Transverse colon (tissue), 1 donor: ENCODE results near the gene NQO1.

Source experiments
- EP300 ChIP-seq: sonication (generic); formaldehyde crosslinking; IDR thresholded peaks from one replicate; pipeline ENCODE4 v1.6.1; 2017; ENCODE audit warnings: antibody characterized with exemption, low read depth
- POLR2A ChIP-seq: fragments of 450-650 bp; IDR thresholded peaks from one replicate; pipeline ENCODE4 v1.6.1; 2016; ENCODE audit warnings: antibody characterized with exemption, mild to moderate bottlenecking, moderate library complexity

- no peak for TF ChIP-seq EP300
- no peak for TF ChIP-seq POLR2A
These were observed 27.7 kb upstream of the NQO1 start for GRCh38 chr16:69754143-69754468.
